HCT116 (cell line): ENCODE results near the gene AVPR1B.

ENCODE experiments used
- ELF1 ChIP-seq: IDR thresholded peaks from 2 replicates; pipeline ENCODE4 v1.6.1; 2012; ENCODE audit warnings: low read depth, borderline replicate concordance
- EZH2 ChIP-seq: fragments of 200-600 bp; sonication (generic); IDR thresholded peaks from 2 replicates; pipeline ENCODE4 v1.6.1; 2017; ENCODE audit warnings: antibody characterized with exemption, mixed run types
- JUND ChIP-seq: IDR thresholded peaks from 2 replicates; pipeline ENCODE4 v1.6.1; 2012
- POLR2A ChIP-seq: IDR thresholded peaks from 2 replicates; pipeline ENCODE4 v1.7.0; 2011; ENCODE audit warnings: borderline replicate concordance; ENCODE audit not compliant: insufficient read depth, insufficient read length; ENCODE audit errors: extremely low read depth
- POLR2AphosphoS5 ChIP-seq: IDR thresholded peaks from 2 replicates; pipeline ENCODE4 v1.6.1; 2011; ENCODE audit warnings: mild to moderate bottlenecking, low read depth, low read length, moderate library complexity
- SIN3A ChIP-seq: IDR thresholded peaks from 2 replicates; pipeline ENCODE4 v1.6.1; 2012; ENCODE audit warnings: low read depth
- TF ChIP-seq, protein P1 (sequence below), 3 experiments: fragments of 200-600 bp in 1 of 3; sonication (generic) in 1 of 3; IDR thresholded peaks in 2 of 3; conservative IDR thresholded peaks in 1 of 3; 2 replicates each; pipeline ENCODE4 v1.5.1; 2012 to 2017; ENCODE audit warnings: low read depth in 2 of 3, low read length in 2 of 3, antibody characterized with exemption in 1 of 3, borderline replicate concordance in 1 of 3, control low read depth in 1 of 3, mild to moderate bottlenecking in 1 of 3, mixed read lengths in 1 of 3, mixed run types in 1 of 3, moderate library complexity in 1 of 3; ENCODE audit not compliant: insufficient read depth in 1 of 3
- TF ChIP-seq, protein P2 (sequence below): IDR thresholded peaks from 2 replicates; pipeline ENCODE4 v1.6.1; 2012; ENCODE audit warnings: low read depth

GRCh38 chr1:206142011-206142410 lies 24.8 kb upstream of the AVPR1B start:
- TF ChIP-seq, protein P1, sequence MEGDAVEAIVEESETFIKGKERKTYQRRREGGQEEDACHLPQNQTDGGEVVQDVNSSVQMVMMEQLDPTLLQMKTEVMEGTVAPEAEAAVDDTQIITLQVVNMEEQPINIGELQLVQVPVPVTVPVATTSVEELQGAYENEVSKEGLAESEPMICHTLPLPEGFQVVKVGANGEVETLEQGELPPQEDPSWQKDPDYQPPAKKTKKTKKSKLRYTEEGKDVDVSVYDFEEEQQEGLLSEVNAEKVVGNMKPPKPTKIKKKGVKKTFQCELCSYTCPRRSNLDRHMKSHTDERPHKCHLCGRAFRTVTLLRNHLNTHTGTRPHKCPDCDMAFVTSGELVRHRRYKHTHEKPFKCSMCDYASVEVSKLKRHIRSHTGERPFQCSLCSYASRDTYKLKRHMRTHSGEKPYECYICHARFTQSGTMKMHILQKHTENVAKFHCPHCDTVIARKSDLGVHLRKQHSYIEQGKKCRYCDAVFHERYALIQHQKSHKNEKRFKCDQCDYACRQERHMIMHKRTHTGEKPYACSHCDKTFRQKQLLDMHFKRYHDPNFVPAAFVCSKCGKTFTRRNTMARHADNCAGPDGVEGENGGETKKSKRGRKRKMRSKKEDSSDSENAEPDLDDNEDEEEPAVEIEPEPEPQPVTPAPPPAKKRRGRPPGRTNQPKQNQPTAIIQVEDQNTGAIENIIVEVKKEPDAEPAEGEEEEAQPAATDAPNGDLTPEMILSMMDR (IDR thresholded peaks at IDR 0.05 in 2 of 3, conservative IDR thresholded peaks at IDR 0.05 in 1 of 3; ENCODE audit: borderline replicate concordance in 1 of 3, insufficient read depth in 1 of 3, low read depth in 2 of 3, low read length in 2 of 3), result no peak
- TF ChIP-seq ELF1, result no peak
- no peak for TF ChIP-seq POLR2A
- no peak for TF ChIP-seq POLR2AphosphoS5
- no peak for TF ChIP-seq JUND
- TF ChIP-seq SIN3A, result no peak
- TF ChIP-seq EZH2, result no peak
- TF ChIP-seq, protein P2, sequence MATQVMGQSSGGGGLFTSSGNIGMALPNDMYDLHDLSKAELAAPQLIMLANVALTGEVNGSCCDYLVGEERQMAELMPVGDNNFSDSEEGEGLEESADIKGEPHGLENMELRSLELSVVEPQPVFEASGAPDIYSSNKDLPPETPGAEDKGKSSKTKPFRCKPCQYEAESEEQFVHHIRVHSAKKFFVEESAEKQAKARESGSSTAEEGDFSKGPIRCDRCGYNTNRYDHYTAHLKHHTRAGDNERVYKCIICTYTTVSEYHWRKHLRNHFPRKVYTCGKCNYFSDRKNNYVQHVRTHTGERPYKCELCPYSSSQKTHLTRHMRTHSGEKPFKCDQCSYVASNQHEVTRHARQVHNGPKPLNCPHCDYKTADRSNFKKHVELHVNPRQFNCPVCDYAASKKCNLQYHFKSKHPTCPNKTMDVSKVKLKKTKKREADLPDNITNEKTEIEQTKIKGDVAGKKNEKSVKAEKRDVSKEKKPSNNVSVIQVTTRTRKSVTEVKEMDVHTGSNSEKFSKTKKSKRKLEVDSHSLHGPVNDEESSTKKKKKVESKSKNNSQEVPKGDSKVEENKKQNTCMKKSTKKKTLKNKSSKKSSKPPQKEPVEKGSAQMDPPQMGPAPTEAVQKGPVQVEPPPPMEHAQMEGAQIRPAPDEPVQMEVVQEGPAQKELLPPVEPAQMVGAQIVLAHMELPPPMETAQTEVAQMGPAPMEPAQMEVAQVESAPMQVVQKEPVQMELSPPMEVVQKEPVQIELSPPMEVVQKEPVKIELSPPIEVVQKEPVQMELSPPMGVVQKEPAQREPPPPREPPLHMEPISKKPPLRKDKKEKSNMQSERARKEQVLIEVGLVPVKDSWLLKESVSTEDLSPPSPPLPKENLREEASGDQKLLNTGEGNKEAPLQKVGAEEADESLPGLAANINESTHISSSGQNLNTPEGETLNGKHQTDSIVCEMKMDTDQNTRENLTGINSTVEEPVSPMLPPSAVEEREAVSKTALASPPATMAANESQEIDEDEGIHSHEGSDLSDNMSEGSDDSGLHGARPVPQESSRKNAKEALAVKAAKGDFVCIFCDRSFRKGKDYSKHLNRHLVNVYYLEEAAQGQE, result no peak
